GM18870 (cell line): ENCODE measurements around the gene GPN2.

Experiments used
- ATAC-seq: cut with Tn5 transposase; IDR thresholded peaks from one replicate; pipeline ENCODE4 v1.9.1; 2021; ENCODE audit warnings: moderate library complexity; ENCODE audit not compliant: unreplicated experiment

GPN2 gene

GRCh38 chr1:26889551-26890466, at the start of gene GPN2:
TSS of gene GPN2 (minus strand) at chr1:26890283. CDS start at chr1:26890096, 187 bp downstream.
- ATAC-seq: peak; percentile 57

DNA sequence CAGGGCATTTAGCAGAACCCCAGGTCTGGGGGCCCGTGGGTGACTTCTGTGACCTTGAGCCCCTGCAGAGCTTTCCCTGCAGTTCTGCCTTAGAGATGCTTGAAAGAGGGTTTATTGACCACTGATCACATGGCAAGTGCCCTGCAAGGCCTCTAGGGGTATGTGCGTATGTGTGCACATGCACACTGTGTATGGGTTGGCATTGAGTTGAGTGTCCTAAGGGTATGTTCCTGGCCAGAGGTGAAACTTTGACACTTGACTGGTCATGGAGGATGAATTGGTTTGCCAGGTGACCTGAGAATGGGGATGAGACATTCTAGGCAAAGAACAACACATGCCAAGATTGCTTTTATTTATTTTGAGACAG, 48.6 kb upstream of the GPN2 start:
- no peak for ATAC-seq

GRCh38 chr1:26938004-26938658, 48.0 kb upstream of the GPN2 start:
- no peak for ATAC-seq

DNA sequence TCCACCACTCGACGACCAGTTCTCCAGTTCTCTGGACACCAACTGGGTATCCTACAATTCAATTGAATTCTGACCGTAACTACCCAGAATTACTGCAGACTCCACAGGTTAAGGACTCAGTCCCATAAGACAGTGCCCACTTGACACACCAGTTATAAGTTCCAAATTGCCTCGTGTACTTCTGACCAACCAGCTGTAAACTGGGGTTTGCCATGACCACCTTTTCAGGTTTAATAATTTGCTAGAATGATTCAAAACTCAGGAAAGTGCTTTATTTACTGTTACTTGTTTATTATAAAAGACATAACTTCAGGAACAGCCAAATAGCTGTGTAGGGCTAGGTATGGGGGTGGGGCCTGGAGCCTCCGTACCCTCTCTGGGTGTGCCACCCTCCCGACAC, 46.7 kb upstream of the GPN2 start:
- ATAC-seq: no peak

GRCh38 chr1:26932531-26932930, 42.4 kb upstream of the GPN2 start:
- no peak for ATAC-seq

DNA sequence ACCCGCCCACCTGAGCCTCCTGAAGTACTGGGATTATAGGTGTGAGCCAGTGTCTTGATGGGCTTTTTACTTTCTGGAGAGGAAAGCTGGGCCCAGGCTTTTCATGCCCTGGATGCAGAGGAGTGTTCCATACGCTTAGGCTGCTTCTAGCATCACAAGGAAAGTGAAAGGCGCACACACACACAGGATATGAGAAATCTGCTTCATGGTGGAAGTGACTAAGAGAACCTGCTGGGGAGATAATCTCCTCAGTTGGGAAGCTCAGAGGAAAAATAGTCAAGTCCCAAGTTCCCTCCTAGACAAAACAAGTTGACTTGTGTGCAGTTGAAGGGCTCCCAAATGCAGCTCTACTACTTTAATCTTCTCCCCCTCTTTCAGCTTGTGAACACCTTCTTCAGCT, 33.6 kb upstream of the GPN2 start:
- ATAC-seq: no peak

DNA sequence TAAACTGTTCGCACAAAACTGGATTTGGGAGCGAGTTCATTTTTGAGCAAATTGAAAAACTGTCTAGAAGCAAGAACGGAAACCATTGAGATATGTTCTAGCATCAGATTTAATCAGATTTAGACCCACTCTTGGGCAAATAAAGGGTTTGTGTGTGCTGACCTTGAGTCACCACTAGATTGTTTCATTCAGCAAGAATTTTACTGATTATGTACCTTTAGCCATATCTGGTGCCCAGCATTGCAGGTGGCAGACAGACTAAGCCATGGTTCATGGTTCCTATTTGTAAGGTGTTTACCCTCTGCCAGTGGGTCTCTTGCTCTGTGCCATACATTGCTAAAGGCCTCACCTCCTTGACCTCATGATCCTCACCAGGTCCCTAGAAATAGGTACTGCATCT, 32.8 kb upstream of the GPN2 start:
- ATAC-seq: no peak

- ATAC-seq: no peak
Observed at GRCh38 chr1:26922431-26922729, 32.3 kb upstream of the GPN2 start.

DNA sequence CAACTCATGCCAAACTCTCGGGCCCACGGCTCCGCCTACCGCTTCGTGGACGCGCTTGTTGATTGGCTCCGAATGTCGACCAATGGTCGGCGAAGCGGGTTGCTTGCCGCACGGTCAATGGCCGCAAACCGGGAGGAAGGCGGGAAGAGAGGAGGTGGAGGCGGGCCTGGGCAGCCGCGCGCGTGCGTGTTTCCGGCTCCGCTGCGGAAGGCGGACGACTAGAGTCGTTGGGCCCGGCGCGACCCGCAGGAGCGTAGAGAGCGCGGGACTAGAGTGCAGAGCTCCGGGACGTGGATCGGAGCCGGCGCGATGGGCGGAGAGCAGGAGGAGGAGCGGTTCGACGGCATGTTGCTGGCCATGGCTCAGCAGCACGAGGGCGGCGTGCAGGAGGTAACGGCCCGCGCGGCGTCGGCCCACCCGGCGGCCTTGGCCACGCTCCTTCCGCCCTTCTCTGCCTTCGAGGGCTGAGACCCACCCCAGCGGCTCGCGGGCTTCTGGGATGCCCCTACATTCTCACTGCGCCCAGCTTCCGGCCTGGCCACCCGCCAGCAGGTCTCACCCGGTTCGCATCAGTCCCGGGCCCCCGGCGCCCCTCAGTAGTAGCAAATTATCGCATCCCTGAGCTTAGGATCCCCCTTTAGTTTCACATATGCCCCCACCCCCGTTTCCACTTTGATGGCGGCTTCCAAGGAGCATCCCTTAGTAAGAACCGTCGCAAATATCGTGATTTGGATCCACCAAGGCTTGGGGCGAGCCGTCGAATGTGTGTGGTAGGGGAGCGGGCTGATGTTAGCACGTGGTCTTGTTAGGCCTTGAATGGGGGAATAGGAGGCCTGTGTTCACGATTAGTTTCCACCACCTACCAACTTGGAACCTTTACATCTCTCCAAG, 31.7 kb upstream of the GPN2 start, which contains the start of gene NUDC:
NUDC (plus strand) TSS at position 204 of the 891 bp plus-strand sequence; CDS start at position 310, 106 bp downstream.
- peak; percentile 82 for ATAC-seq

- no peak for ATAC-seq
Observed at GRCh38 chr1:26921126-26921539, 31.1 kb upstream of the GPN2 start.

DNA sequence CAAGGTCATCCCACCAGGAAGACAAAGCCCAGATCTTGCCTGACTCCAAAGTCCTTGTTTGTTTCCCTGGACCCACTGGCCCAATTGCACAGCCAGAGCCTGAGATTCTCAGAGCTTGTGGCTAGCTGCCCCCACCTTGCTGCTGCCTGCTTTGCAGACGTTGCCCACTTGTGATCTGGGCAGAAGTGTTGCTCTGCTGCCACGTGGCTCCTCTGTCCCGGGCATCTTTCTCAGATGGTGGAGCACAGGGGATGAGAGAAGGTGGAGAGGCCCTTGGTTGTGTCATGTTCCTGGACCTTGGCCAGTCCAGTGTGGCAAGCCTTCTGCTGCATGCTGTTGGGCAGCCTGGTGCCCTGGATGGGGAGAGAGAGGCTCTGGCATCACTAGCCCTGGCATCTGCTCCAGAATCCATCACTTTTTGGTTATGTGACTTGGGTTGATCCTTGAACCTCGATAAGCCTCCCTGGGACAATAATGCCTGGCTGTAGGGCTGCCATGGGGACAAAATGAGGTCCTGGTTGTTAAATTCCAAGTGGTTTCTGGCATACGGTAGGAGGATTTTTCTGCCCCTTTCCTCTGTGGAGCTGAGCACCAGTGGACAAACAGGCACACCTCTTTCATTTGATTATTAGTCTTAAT, 25.2 kb upstream of the GPN2 start:
- ATAC-seq: no peak

DNA sequence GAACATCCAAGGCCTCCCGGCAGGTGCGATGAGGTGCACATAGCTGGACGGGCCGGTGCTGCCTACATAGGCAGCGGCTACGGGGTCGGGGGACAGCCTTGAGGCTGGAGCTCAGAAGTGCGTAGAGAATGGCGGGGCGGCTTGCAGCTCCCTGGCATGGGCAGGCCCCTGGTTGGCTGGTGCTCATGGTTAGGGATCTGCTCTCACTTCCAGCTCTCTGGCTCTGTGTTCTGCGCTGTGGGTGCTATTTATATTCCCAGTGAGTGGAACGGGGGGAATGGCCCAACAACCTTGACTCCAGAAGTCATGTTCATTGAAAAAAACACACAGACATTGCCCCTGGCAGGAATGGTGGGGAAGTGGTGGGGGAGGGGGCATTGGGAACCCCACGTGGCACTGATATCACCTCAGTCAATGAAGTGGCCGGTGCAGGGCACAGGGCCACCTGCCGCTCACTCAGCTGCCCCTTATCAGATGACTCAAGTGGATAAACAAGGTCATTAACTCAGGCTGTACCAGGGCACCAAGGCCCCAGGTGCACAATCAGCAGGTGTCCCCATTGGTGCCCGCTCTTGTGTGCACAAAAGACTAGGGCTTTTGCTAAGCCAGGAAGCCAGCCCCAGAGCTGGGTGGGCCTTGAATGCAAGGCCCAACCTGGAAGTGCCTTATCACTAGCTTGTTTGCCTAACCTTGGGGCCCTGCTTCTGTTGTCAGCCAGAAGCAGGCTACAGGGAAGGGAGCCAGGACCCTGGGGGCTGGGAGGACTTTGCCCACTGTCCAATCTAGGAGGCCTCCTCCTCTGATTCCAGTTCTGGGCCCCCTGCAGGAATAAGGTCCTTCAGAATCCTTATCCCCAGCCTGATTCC, 23.9 kb upstream of the GPN2 start, which contains the start of gene NR0B2:
NR0B2 (minus strand) TSS at position 222 of the 866 bp plus-strand sequence; CDS start at position 187, 35 bp downstream.
- no peak for ATAC-seq

DNA sequence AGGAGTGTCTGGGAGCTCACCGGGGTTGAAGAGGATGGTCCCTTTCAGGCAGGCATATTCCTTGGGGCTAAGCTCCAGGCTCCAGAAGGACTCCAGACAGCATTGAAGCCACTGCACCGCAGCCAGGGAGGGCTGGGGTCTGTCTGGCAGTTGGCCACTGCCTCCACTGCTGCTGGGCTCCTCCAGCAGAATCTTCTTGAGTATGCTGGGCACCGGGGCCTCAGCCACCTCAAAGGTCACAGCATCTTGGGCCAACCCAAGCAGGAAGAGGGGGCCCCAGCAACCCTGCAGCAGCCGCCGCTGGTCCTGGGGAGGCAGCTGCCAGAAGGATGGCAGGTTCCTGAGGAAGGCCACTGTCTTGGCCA, 23.3 kb upstream of the GPN2 start:
- ATAC-seq: no peak

GRCh38 chr1:26912147-26912490, 22.0 kb upstream of the GPN2 start:
- no peak for ATAC-seq

DNA sequence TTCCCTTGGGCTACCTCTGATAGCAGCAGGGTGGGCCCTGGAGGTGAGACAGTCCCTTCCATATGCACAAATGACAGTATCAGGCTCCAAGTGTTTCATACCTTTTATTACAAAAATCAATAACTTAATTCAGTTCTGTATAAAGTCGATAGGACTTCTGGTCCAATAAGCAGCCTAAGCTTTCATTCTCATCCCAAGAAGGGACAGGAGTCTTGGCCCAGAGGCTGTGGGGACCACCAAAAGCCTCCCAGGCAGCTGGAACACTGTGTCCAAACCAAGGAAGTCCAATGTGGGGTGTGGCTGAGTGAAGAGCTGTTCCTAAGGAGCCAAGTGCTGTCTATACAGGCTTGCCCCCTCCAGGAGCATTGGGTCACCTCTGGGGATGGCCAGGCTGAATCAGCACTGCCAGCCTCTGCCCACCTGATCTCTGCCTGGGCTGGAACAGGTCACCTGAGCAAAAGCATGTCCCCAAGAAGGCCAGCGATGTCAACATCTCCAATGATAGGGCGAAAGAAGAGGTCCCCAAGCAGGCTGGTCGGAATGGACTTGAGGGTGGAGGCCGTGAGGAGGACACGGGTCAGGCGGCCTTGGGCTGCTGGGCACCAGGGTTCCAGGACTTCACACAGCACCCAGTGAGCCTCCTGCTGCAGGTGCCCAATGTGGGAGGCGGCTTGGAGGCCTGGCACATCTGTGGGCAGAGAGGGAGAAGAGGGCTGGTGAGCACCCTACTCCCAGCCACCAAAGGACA, 21.5 kb upstream of the GPN2 start:
- no peak for ATAC-seq

- no peak for ATAC-seq
Observed at GRCh38 chr1:26910343-26911160, 20.5 kb upstream of the GPN2 start.

GRCh38 chr1:26909951-26910342, 19.9 kb upstream of the GPN2 start:
- no peak for ATAC-seq
